ENCODE measurements around the gene GALNT2.

GALNT2 gene

GRCh38 chr1:230110971-230111370 lies 43.9 kb downstream of the GALNT2 start:
- DNase-seq (ENCODE audit: low read depth in 2 of 2, low spot score in 1 of 2), result no peak

- no peak for DNase-seq (ENCODE audit: low read depth in 2 of 2, low spot score in 1 of 2)
Measured at GRCh38 chr1:230112131-230112701, 45.2 kb downstream of the GALNT2 start.

GRCh38 chr1:230112782-230113181 lies 45.7 kb downstream of the GALNT2 start:
- no peak for DNase-seq (ENCODE audit: low read depth in 2 of 2, low spot score in 1 of 2)

- no peak for DNase-seq (ENCODE audit: low read depth in 2 of 2, low spot score in 1 of 2)
Measured at GRCh38 chr1:230113235-230113592, 46.2 kb downstream of the GALNT2 start.

GRCh38 chr1:230113593-230114236 lies 46.7 kb downstream of the GALNT2 start:
- DNase-seq (ENCODE audit: low read depth in 2 of 2, low spot score in 1 of 2), result no peak

- no peak for DNase-seq (ENCODE audit: low read depth in 2 of 2, low spot score in 1 of 2)
Measured at GRCh38 chr1:230114237-230114651, 47.2 kb downstream of the GALNT2 start.

GRCh38 chr1:230117694-230118093 lies 50.7 kb downstream of the GALNT2 start:
- DNase-seq (ENCODE audit: low read depth in 2 of 2, low spot score in 1 of 2), result no peak

- no peak for DNase-seq (ENCODE audit: low read depth in 2 of 2, low spot score in 1 of 2)
Measured at GRCh38 chr1:230119340-230119739, 52.3 kb downstream of the GALNT2 start.

GRCh38 chr1:230120289-230120920 lies 53.4 kb downstream of the GALNT2 start:
- no peak for DNase-seq (ENCODE audit: low read depth in 2 of 2, low spot score in 1 of 2)

GRCh38 chr1:230120921-230121381 lies 53.9 kb downstream of the GALNT2 start:
- DNase-seq (ENCODE audit: low read depth in 2 of 2, low spot score in 1 of 2), result no peak

- DNase-seq (ENCODE audit: low read depth in 2 of 2, low spot score in 1 of 2), result no peak
Measured at GRCh38 chr1:230121950-230122349, 54.9 kb downstream of the GALNT2 start.

- no peak for DNase-seq (ENCODE audit: low read depth in 2 of 2, low spot score in 1 of 2)
Measured at GRCh38 chr1:230122366-230123279, 55.6 kb downstream of the GALNT2 start.

GRCh38 chr1:230123280-230124185 lies 56.5 kb downstream of the GALNT2 start:
- no peak for DNase-seq (ENCODE audit: low read depth in 2 of 2, low spot score in 1 of 2)

- no peak for DNase-seq (ENCODE audit: low read depth in 2 of 2, low spot score in 1 of 2)
Measured at GRCh38 chr1:230124186-230125128, 57.4 kb downstream of the GALNT2 start.

GRCh38 chr1:230125141-230125540 lies 58.1 kb downstream of the GALNT2 start:
- no peak for DNase-seq (ENCODE audit: low read depth in 2 of 2, low spot score in 1 of 2)

GRCh38 chr1:230125640-230126528 lies 58.8 kb downstream of the GALNT2 start:
- no peak for DNase-seq (ENCODE audit: low read depth in 2 of 2, low spot score in 1 of 2)

GRCh38 chr1:230126529-230127104 lies 59.6 kb downstream of the GALNT2 start:
- DNase-seq (ENCODE audit: low read depth in 2 of 2, low spot score in 1 of 2), result no peak
